Activated T-cell treated with anti-CD3 and anti-CD28 coated beads, Interleukin-2, amount 50 U/mL, for 1 hour (primary cell): ENCODE data around the gene ATP5ME.
"Not testable (repeated sequence)": the region's sequence is repeated elsewhere in the genome, so short reads cannot be mapped to it uniquely, and the experiment has no call there.

ENCODE experiments used
- DNase-seq: peaks from one replicate; pipeline ENCODE4 v3.0.0-alpha.2; 2020

Gene ATP5ME

GRCh38 chr4:704971-705277 is 30.8 kb upstream of the ATP5ME start:
- DNase-seq = no peak

- no peak for DNase-seq
Observed at GRCh38 chr4:704198-704891, 30.3 kb upstream of the ATP5ME start.

GRCh38 chr4:703336-704197 is 29.5 kb upstream of the ATP5ME start:
- no peak for DNase-seq

- DNase-seq = no peak
Observed at GRCh38 chr4:702618-703048, 28.6 kb upstream of the ATP5ME start.

GRCh38 chr4:700587-701264 is 26.6 kb upstream of the ATP5ME start:
- DNase-seq = no peak

GRCh38 chr4:699816-700580 is 25.9 kb upstream of the ATP5ME start:
- DNase-seq = no peak

GRCh38 chr4:694341-694940 is 20.4 kb upstream of the ATP5ME start:
- not testable (repeated sequence) for DNase-seq

GRCh38 chr4:692771-693554 is 18.9 kb upstream of the ATP5ME start:
- DNase-seq = no peak

- no peak for DNase-seq
Observed at GRCh38 chr4:689723-690122, 15.6 kb upstream of the ATP5ME start.

GRCh38 chr4:688854-689681 is 15.0 kb upstream of the ATP5ME start, which contains the start of gene SLC49A3:
SLC49A3 (minus strand) TSS chr4:689151; CDS start chr4:689127, 24 bp downstream.
- DNase-seq = no peak

- DNase-seq = no peak
Observed at GRCh38 chr4:687971-688853, 14.1 kb upstream of the ATP5ME start.

GRCh38 chr4:687048-687970 is 13.2 kb upstream of the ATP5ME start:
- no peak for DNase-seq

GRCh38 chr4:686413-687040 is 12.5 kb upstream of the ATP5ME start:
- no peak for DNase-seq

- no peak for DNase-seq
Observed at GRCh38 chr4:685679-686412, 11.8 kb upstream of the ATP5ME start.

GRCh38 chr4:684623-685327 is 10.7 kb upstream of the ATP5ME start:
- DNase-seq = no peak

GRCh38 chr4:683982-684622 is 10.0 kb upstream of the ATP5ME start:
- no peak for DNase-seq
